Osteocyte (in vitro differentiated cells): ENCODE measurements around the gene AIPL1. TPM values are rescaled to one million over a fixed set of nuclear protein-coding genes. Genes with fewer than 3 reads are reported as not detected.

Experiments
- DNase-seq: peaks from one replicate; pipeline ENCODE4 v3.0.0; 2021; ENCODE audit warnings: mixed read lengths; ENCODE audit not compliant: unreplicated experiment; ENCODE audit errors: extremely low spot score
- H3K27ac Mint-ChIP-seq: one replicate; pipeline ENCODE4 v1.8.0; 2021; ENCODE audit warnings: mild to moderate bottlenecking, mixed read lengths; ENCODE audit not compliant: unreplicated experiment
- H3K27me3 Mint-ChIP-seq: one replicate; pipeline ENCODE4 v1.8.0; 2021; ENCODE audit warnings: mixed read lengths; ENCODE audit not compliant: unreplicated experiment
- H3K36me3 Mint-ChIP-seq: one replicate; pipeline ENCODE4 v1.8.0; 2021; ENCODE audit warnings: mixed read lengths; ENCODE audit not compliant: unreplicated experiment
- H3K4me1 Mint-ChIP-seq: one replicate; pipeline ENCODE4 v1.8.0; 2021; ENCODE audit warnings: mixed read lengths; ENCODE audit not compliant: unreplicated experiment
- H3K4me3 Mint-ChIP-seq: one replicate; pipeline ENCODE4 v1.8.0; 2021; ENCODE audit warnings: mild to moderate bottlenecking, moderate library complexity, mixed read lengths; ENCODE audit not compliant: unreplicated experiment
- H3K9me3 Mint-ChIP-seq: one replicate; pipeline ENCODE4 v1.8.0; 2021; ENCODE audit warnings: mixed read lengths; ENCODE audit not compliant: unreplicated experiment
- CTCF ChIP-seq: fragments of 200-600 bp; sonication (generic); IDR thresholded peaks from 2 replicates; pipeline ENCODE4 v1.5.0; 2021; ENCODE audit warnings: antibody characterized with exemption, mild to moderate bottlenecking, moderate library complexity
- total RNA-seq: library from RNA; stranded (reverse); gene quantifications from 2 replicates; pipeline ENCODE4 v1.2.1, GENCODE V29; 2021

The AIPL1 gene
- total RNA-seq, 1 donor from 2014 or later = not detected

- Mint-ChIP-seq H3K4me3 (no peak overlapping the region), H3K36me3 (no peaks in the 10 kb centered on the region), H3K27ac (no peak overlapping the region), H3K4me1 (no peaks in the 10 kb centered on the region), H3K9me3 (no peaks in the 10 kb centered on the region), H3K27me3 (peaks cover 4% of the 10 kb centered on the region)
- peak; percentile 91 for TF ChIP-seq CTCF
- peak; percentile 92 for DNase-seq
Observed at GRCh38 chr17:6421700-6422604, 13.0 kb downstream of the AIPL1 start.

- Mint-ChIP-seq H3K4me3 (no peak overlapping the region), H3K27ac (no peak overlapping the region), H3K27me3 (peaks cover 8% of the 10 kb centered on the region), H3K9me3 (no peaks in the 10 kb centered on the region), H3K4me1 (no peaks in the 10 kb centered on the region), H3K36me3 (no peaks in the 10 kb centered on the region)
- DNase-seq = no peak
- peak; percentile 31 for TF ChIP-seq CTCF
Observed at GRCh38 chr17:6420173-6420641, 14.7 kb downstream of the AIPL1 start.

- Mint-ChIP-seq H3K4me3 (no peak overlapping the region), H3K27ac (no peak overlapping the region), H3K4me1 (no peaks in the 10 kb centered on the region), H3K36me3 (no peaks in the 10 kb centered on the region), H3K27me3 (peaks cover 4% of the 10 kb centered on the region), H3K9me3 (no peaks in the 10 kb centered on the region)
- DNase-seq = no peak
- no peak for TF ChIP-seq CTCF
Observed at GRCh38 chr17:6415616-6416015, 19.3 kb downstream of the AIPL1 start.

- DNase-seq = no peak
- H3K36me3 Mint-ChIP-seq = no peaks in the 10 kb centered on the region
- TF ChIP-seq CTCF = peak; percentile 51
- H3K4me3 Mint-ChIP-seq = no peak overlapping the region
- H3K27me3 Mint-ChIP-seq = peaks cover 8% of the 10 kb centered on the region
- H3K9me3 Mint-ChIP-seq = no peaks in the 10 kb centered on the region
- H3K27ac Mint-ChIP-seq = no peak overlapping the region
- H3K4me1 Mint-ChIP-seq = no peaks in the 10 kb centered on the region
Observed at GRCh38 chr17:6413065-6413464, 21.9 kb downstream of the AIPL1 start.

- Mint-ChIP-seq H3K4me3 (no peak overlapping the region), H3K36me3 (peaks cover 1% of the 10 kb centered on the region), H3K27me3 (peaks cover 9% of the 10 kb centered on the region), H3K4me1 (no peaks in the 10 kb centered on the region), H3K9me3 (no peaks in the 10 kb centered on the region), H3K27ac (no peak overlapping the region)
- no peak for TF ChIP-seq CTCF
- DNase-seq = no peak
Observed at GRCh38 chr17:6408735-6409134, 26.2 kb downstream of the AIPL1 start.
